DND-41 (cell line): ENCODE results near the gene CYSRT1.

ENCODE experiments used
- ATAC-seq: fragments of 200-7000 bp; cut with Tn5 transposase; 3 replicates; pipeline ENCODE4 v1.9.1; 2021; ENCODE audit warnings: low read depth; ENCODE audit not compliant: insufficient read depth
- DNase-seq: peaks from one replicate; pipeline ENCODE4 v3.0.0-alpha.2; 2020
- H2AFZ ChIP-seq: 2 replicates; pipeline ENCODE4 v1.6.0; 2012; ENCODE audit warnings: low read depth, low read length
- H3K27ac ChIP-seq: 2 replicates; pipeline ENCODE4 v1.5.1; 2012; ENCODE audit warnings: low read length, inconsistent platforms
- H3K27me3 ChIP-seq: fragments of 200-600 bp; sonication (generic); 2 replicates; pipeline ENCODE4 v1.6.0; 2012; ENCODE audit warnings: low read length, mild to moderate bottlenecking, inconsistent platforms; ENCODE audit not compliant: insufficient read depth, poor library complexity
- H3K36me3 ChIP-seq: 2 replicates; pipeline ENCODE4 v1.5.1; 2012; ENCODE audit warnings: low read length, inconsistent platforms; ENCODE audit not compliant: insufficient read depth
- H3K4me1 ChIP-seq: 2 replicates; pipeline ENCODE4 v1.5.1; 2012; ENCODE audit warnings: mild to moderate bottlenecking, low read length; ENCODE audit not compliant: insufficient read depth
- H3K4me2 ChIP-seq: 2 replicates; pipeline ENCODE4 v1.6.0; 2012; ENCODE audit warnings: mild to moderate bottlenecking, moderate library complexity, low read length, inconsistent platforms; ENCODE audit not compliant: insufficient read depth
- H3K4me3 ChIP-seq, 2 experiments: fragments of 200-600 bp in 1 of 2; shearing (Covaris generic) in 1 of 2; 2 replicates each; pipeline ENCODE4 v1.5.1; 2012 to 2016; ENCODE audit warnings: inconsistent platforms in 2 of 2, low read length in 2 of 2, mild to moderate bottlenecking in 2 of 2, low read depth in 1 of 2, moderate library complexity in 1 of 2
- H3K79me2 ChIP-seq: 2 replicates; pipeline ENCODE4 v1.6.0; 2012; ENCODE audit warnings: low read length, inconsistent platforms; ENCODE audit not compliant: insufficient read depth
- H3K9ac ChIP-seq: 2 replicates; pipeline ENCODE4 v1.6.0; 2012; ENCODE audit warnings: low read depth, mild to moderate bottlenecking, inconsistent platforms, low read length, moderate library complexity
- H3K9me3 ChIP-seq: 2 replicates; pipeline ENCODE4 v1.5.1; 2012; ENCODE audit warnings: low read length, moderate library complexity, mild to moderate bottlenecking, inconsistent platforms; ENCODE audit not compliant: insufficient read depth, severe bottlenecking
- H4K20me1 ChIP-seq: 2 replicates; pipeline ENCODE4 v1.6.0; 2012; ENCODE audit warnings: low read length; ENCODE audit not compliant: insufficient read depth
- CTCF ChIP-seq: IDR thresholded peaks from 2 replicates; pipeline ENCODE4 v1.5.1; 2012; ENCODE audit warnings: borderline replicate concordance, low read length, moderate library complexity, mild to moderate bottlenecking; ENCODE audit not compliant: poor library complexity, severe bottlenecking; ENCODE audit errors: extremely low read depth
- EZH2 ChIP-seq: IDR thresholded peaks from 3 replicates; pipeline ENCODE4 v1.6.1; 2012; ENCODE audit warnings: borderline replicate concordance, low read depth, mild to moderate bottlenecking, moderate library complexity, low read length, inconsistent platforms; ENCODE audit not compliant: severe bottlenecking

The CYSRT1 gene

GRCh38 chr9:137184881-137185660 lies 39.9 kb upstream of the CYSRT1 start:
- Histone ChIP-seq H3K27me3 (no peaks in the 10 kb centered on the region), H3K79me2 (peaks cover 47% of the 10 kb centered on the region), H3K4me3 (no peak overlapping the region), H3K36me3 (peaks cover 77% of the 10 kb centered on the region), H3K9ac (no peak overlapping the region), H3K4me2 (peak overlapping the region; percentile 22; the same call in 1 of the 2 replicates), H3K27ac (no peak overlapping the region), H3K9me3 (no peaks in the 10 kb centered on the region), H4K20me1 (peaks cover 32% of the 10 kb centered on the region), H3K4me1 (peaks cover 35% of the 10 kb centered on the region), H2AFZ (no peak overlapping the region)
- TF ChIP-seq CTCF (no peak), EZH2 (no peak)
- DNase-seq (no peak), ATAC-seq (no peak)

- TF ChIP-seq EZH2 (no peak), CTCF (no peak)
- Histone ChIP-seq H3K4me3 (peak overlapping the region in 1 of 2 experiments; percentile 97; a peak in 1 of 4 replicates), H3K27me3 (no peaks in the 10 kb centered on the region), H3K9ac (0 out of 2 replicates have a peak overlapping the region, but pooled peaks have one; percentile 97), H3K27ac (no peak overlapping the region), H3K36me3 (peaks cover 76% of the 10 kb centered on the region), H3K79me2 (peaks cover 48% of the 10 kb centered on the region), H4K20me1 (peaks cover 39% of the 10 kb centered on the region), H3K9me3 (no peaks in the 10 kb centered on the region), H3K4me2 (peak overlapping the region; percentile 88; the same call in 1 of the 2 replicates), H3K4me1 (peaks cover 44% of the 10 kb centered on the region), H2AFZ (no peak overlapping the region)
- ATAC-seq (no peak), DNase-seq (no peak)
These were observed 39.1 kb upstream of the CYSRT1 start for GRCh38 chr9:137185921-137186320.

GRCh38 chr9:137186385-137186784 lies 38.6 kb upstream of the CYSRT1 start:
- DNase-seq (no peak), ATAC-seq (no peak)
- Histone ChIP-seq H3K4me2 (peak overlapping the region; percentile 88), H2AFZ (no peak overlapping the region), H3K79me2 (peaks cover 48% of the 10 kb centered on the region), H4K20me1 (peaks cover 39% of the 10 kb centered on the region), H3K4me1 (peaks cover 44% of the 10 kb centered on the region), H3K36me3 (peaks cover 77% of the 10 kb centered on the region), H3K4me3 (peak overlapping the region in 1 of 2 experiments; percentile 97; a peak in 2 of 4 replicates), H3K9me3 (no peaks in the 10 kb centered on the region), H3K9ac (peak overlapping the region; percentile 97), H3K27ac (no peak overlapping the region), H3K27me3 (no peaks in the 10 kb centered on the region)
- TF ChIP-seq EZH2 (no peak), CTCF (no peak)
